Measurements from ENCODE around the gene RPTOR.

Gene RPTOR

GRCh38 chr17:80962356-80963329 is 418.0 kb downstream of the RPTOR start:
- Histone ChIP-seq H3K9me3 (ENCODE audit: insufficient read depth, low read length, severe bottlenecking) (no peaks in the 10 kb centered on the region), H4K20me1 (ENCODE audit: insufficient read depth, low read length) (no peaks in the 10 kb centered on the region; the same call in 1 of the 2 replicates), H3K27me3 (ENCODE audit: insufficient read depth, low read length, poor library complexity) (no peaks in the 10 kb centered on the region), H3K79me2 (ENCODE audit: insufficient read depth, low read length) (no peaks in the 10 kb centered on the region), H3K27ac (ENCODE audit: low read length) (no peak overlapping the region), H3K36me3 (ENCODE audit: insufficient read depth, low read length) (peaks cover 34% of the 10 kb centered on the region), H3K4me3 (ENCODE audit: low read depth in 1 of 2, low read length in 2 of 2) (no peak overlapping the region), H3K9ac (ENCODE audit: low read depth, low read length) (no peak overlapping the region), H3K4me2 (ENCODE audit: insufficient read depth, low read length) (no peak overlapping the region), H2AFZ (ENCODE audit: low read depth, low read length) (no peak overlapping the region), H3K4me1 (ENCODE audit: insufficient read depth, low read length) (no peaks in the 10 kb centered on the region)
- no peak for ATAC-seq (ENCODE audit: insufficient read depth, low read depth)
- no peak for TF ChIP-seq EZH2 (IDR thresholded peaks at IDR 0.05; ENCODE audit: borderline replicate concordance, low read depth, low read length, severe bottlenecking)
- TF ChIP-seq CTCF (IDR thresholded peaks at IDR 0.05; ENCODE audit: borderline replicate concordance, extremely low read depth, low read length, poor library complexity, severe bottlenecking), result no peak
- DNase-seq, result no peak

DNA sequence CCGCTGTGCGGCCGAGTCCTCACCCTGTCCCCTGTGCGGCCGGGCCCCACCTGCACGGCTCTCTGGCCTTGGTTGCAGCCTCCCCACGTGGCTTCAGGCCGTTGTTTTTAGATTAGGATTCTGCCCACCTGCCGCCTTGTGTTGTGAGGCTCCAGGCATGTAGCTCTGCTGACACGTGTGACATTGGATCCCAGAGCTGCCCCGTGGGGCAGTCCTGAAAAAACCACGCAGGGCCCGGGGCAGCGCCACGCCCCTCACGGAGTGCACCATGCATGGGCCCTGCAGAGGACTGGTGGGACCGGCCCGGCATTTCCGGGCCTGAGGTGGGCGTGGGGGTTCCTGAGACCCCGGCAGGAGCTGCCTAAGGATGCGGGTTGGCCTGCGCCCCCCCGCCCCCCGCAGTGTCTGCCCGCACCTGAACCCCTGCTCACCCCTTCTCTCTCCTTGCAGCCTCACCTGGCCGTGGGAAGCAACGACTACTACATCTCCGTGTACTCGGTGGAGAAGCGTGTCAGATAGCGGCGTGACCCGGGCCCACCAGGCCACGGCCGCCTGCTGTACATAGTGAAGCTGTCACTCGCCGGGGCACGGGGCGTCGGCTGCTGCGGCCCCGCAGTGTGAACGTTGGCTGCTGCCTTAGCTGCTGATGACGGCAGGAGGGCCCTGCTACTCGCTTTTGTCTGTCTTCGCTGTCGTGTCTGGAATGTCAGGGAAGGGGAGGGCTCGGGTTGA is 419.3 kb downstream of the RPTOR start:
- TF ChIP-seq CTCF (IDR thresholded peaks at IDR 0.05; ENCODE audit: borderline replicate concordance, extremely low read depth, low read length, poor library complexity, severe bottlenecking) (no peak), EZH2 (IDR thresholded peaks at IDR 0.05; ENCODE audit: borderline replicate concordance, low read depth, low read length, severe bottlenecking) (no peak)
- no peaks in the 10 kb centered on the region for H3K79me2 ChIP-seq (ENCODE audit: insufficient read depth, low read length)
- DNase-seq (no peak), ATAC-seq (ENCODE audit: insufficient read depth, low read depth) (no peak)
- H3K9me3 ChIP-seq (ENCODE audit: insufficient read depth, low read length, severe bottlenecking), result no peaks in the 10 kb centered on the region
- H2AFZ ChIP-seq (ENCODE audit: low read depth, low read length), result no peak overlapping the region
- no peaks in the 10 kb centered on the region for H3K27me3 ChIP-seq (ENCODE audit: insufficient read depth, low read length, poor library complexity)
- no peaks in the 10 kb centered on the region for H3K4me1 ChIP-seq (ENCODE audit: insufficient read depth, low read length)
- H3K4me2 ChIP-seq (ENCODE audit: insufficient read depth, low read length), result no peak overlapping the region
- H3K4me3 ChIP-seq (ENCODE audit: low read depth in 1 of 2, low read length in 2 of 2), result no peak overlapping the region
- peaks cover 33% of the 10 kb centered on the region for H3K36me3 ChIP-seq (ENCODE audit: insufficient read depth, low read length)
- no peak overlapping the region for H3K27ac ChIP-seq (ENCODE audit: low read length)
- H4K20me1 ChIP-seq (ENCODE audit: insufficient read depth, low read length), result no peaks in the 10 kb centered on the region; the same call in 1 of the 2 replicates
- H3K9ac ChIP-seq (ENCODE audit: low read depth, low read length), result no peak overlapping the region

- no peak for TF ChIP-seq EZH2 (IDR thresholded peaks at IDR 0.05; ENCODE audit: borderline replicate concordance, low read depth, low read length, severe bottlenecking)
- no peak for TF ChIP-seq CTCF (IDR thresholded peaks at IDR 0.05; ENCODE audit: borderline replicate concordance, extremely low read depth, low read length, poor library complexity, severe bottlenecking)
- Histone ChIP-seq H3K4me3 (ENCODE audit: low read depth in 1 of 2, low read length in 2 of 2) (no peak overlapping the region), H3K4me2 (ENCODE audit: insufficient read depth, low read length) (no peak overlapping the region), H2AFZ (ENCODE audit: low read depth, low read length) (no peak overlapping the region), H3K79me2 (ENCODE audit: insufficient read depth, low read length) (no peaks in the 10 kb centered on the region), H3K4me1 (ENCODE audit: insufficient read depth, low read length) (no peaks in the 10 kb centered on the region), H4K20me1 (ENCODE audit: insufficient read depth, low read length) (no peaks in the 10 kb centered on the region), H3K27me3 (ENCODE audit: insufficient read depth, low read length, poor library complexity) (no peaks in the 10 kb centered on the region), H3K9ac (ENCODE audit: low read depth, low read length) (no peak overlapping the region), H3K27ac (ENCODE audit: low read length) (no peak overlapping the region), H3K9me3 (ENCODE audit: insufficient read depth, low read length, severe bottlenecking) (no peaks in the 10 kb centered on the region), H3K36me3 (ENCODE audit: insufficient read depth, low read length) (peaks cover 33% of the 10 kb centered on the region)
- DNase-seq (no peak), ATAC-seq (ENCODE audit: insufficient read depth, low read depth) (no peak)
Measured at GRCh38 chr17:80964544-80964856, 419.9 kb downstream of the RPTOR start.
